GM19328 (cell line): ENCODE results near the gene MYLK2.
"Not testable (repeated sequence)": the region's sequence is repeated elsewhere in the genome, so short reads cannot be mapped to it uniquely, and the experiment has no call there.

Experiments
- ATAC-seq: cut with Tn5 transposase; IDR thresholded peaks from one replicate; pipeline ENCODE4 v1.9.1; 2021; ENCODE audit warnings: mild to moderate bottlenecking, moderate library complexity; ENCODE audit not compliant: unreplicated experiment

The MYLK2 gene

DNA sequence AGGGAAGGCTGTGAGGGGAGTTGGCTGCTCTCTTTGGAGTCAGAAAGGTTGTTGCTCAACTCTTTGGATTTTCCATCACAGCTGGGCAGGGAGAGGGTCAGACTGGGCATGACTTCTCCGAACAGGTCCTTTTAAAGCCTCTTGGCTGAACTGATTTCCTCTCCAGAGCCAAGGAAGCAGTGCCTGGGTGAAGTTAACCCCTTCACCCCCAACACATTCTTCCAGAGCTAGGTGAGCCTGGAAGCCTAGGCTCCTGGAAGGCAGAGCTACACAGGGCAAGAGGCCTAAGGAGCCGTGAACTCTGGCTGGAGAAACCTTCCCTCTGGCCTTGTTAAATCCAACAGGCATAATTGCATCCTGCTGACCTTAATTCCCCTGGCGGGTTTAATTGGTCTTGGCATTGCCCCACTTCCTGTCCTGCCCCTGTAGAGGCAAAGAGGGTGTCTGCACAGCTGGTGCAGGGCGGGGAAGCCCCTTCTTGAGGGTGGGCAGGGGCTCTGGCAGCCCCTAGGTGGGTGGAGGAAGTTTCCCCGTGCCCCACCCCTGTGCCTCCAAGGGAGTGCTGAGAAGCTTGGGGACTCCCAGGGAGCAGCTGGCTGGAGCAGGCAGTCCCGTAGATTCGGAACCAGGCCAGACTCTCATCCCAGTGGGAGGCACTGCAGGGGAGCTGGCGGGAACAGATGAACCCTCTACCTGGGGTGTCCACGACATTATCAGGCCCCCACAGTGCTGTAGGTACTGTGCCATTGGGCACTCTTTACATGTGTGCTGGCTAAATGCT is 3.6 kb upstream of the MYLK2 start:
- no peak for ATAC-seq

DNA sequence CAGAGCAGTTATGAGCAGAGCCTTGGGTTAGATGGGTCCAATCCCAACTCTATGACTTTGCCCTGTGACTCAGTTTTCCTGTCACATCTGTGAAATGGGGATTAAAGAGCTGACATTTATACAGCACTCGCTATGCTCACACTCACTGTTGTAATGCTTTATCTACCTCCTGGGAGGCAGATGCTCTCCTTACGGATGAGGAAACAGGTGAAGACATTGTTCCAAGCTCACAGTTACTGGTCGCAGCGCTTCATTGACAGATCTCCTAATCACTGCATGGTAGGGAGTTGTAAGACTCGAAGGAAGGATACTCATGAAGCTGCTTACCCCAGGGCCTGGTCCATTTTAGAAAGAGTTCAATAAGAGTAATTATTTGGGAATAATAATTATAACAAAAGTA is 2.9 kb upstream of the MYLK2 start:
- no peak for ATAC-seq

DNA sequence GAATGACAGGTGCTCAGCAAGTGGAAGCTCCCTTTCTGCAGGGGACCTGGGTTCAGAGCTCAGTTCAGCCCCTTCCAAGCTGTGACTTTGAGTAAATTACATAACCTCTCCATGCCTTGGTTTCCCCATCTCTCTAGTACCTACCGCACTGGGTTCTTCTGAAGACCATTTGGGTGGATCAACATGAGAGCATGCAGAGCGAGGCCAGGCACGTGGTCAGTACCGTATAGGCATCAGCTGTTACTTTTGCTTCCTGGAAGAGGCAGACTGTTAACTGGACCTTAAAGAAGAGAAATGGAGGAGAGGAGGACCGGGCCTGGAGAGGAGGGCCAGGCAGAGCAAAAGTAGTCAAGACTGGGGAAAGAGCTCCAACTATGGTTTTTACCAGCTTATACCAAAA is 1.7 kb upstream of the MYLK2 start:
- ATAC-seq, result no peak

DNA sequence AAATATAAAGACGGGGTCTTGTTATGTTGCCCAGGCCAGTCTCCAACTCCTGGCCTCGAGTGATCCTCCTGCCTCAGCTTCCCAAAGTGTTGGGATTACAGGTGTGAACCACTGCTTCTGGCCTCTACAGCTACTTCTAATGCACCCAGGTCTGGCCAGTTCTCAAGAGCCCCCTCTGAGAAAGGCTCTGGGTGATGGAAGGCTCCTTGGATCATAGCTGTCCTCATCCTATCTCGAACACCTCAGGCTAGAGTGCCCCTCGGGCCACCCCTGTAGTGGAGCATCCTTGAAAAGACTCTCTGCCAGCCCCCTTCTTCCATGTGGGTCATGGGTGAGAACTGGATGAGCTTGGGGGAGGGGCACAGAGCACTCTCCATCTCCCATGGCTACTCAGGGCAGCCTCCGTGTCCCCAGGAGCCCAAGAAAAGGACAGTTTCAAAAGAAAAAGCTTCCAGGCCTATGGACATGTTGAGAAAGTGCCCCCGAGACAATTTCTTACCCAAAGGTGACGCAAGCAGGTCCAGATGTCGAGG is 714 bp upstream of the MYLK2 start:
- no peak for ATAC-seq

DNA sequence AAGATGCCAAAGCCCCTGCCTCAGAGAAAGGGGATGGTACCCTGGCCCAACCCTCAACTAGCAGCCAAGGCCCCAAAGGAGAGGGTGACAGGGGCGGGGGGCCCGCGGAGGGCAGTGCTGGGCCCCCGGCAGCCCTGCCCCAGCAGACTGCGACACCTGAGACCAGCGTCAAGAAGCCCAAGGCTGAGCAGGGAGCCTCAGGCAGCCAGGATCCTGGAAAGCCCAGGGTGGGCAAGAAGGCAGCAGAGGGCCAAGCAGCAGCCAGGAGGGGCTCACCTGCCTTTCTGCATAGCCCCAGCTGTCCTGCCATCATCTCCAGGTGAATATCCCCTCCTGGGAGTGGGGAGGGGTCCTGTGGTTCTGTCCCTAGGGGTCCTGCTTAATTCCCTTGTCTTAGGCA is 1.1 kb downstream of the MYLK2 start:
- no peak for ATAC-seq

DNA sequence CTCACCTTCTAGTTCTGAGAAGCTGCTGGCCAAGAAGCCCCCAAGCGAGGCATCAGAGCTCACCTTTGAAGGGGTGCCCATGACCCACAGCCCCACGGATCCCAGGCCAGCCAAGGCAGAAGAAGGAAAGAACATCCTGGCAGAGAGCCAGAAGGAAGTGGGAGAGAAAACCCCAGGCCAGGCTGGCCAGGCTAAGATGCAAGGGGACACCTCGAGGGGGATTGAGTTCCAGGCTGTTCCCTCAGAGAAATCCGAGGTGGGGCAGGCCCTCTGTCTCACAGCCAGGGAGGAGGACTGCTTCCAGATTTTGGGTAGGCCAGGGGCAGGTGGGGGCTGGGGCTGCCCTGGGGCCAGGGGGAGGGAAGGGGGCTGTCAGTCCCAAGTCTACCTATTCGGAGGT is 2.3 kb downstream of the MYLK2 start:
- no peak for ATAC-seq

DNA sequence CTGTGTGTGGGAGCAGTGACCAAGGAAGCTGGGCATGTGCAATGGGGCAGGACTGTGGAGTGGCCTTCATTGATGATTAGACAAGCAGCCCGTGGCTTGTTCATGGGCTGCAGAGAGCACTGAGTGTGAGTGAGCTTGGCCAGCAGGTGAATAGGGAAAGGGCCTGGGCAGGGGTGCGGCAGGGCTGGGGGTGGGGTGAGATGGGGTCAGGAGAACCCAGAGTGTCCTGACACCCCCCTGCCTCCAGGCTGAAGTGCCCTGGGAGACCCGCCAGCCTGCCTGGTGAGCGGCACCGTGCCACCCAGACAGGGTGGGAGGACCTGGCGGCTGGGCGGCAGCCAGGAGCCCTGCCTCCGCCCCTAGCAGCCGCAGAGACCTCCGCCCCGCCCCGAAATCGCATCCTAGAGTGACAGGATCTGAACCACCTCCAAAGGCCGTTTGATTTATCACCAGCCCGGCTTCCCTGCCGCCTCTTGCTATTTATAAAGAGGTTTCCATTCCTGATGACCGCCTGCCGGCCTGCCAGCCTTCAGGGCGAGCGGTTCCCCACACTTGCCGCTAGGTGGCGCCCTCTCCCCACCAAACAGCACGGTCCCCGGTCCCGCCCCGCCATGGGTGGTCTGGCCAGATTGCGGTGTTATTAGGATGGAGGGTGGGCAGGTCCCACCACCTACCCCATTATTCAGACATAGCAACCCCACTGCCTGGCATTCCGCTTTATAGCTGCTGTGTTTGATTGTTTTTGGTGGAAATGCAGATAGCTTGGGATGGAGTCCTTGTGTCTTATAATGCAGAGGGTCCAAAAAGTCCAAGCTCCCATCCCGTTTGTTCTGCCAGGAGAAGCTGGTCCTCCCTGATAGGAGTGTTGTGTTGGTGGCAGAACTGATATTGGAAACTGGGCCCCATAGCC is 3.5 kb downstream of the MYLK2 start:
- no peak for ATAC-seq

DNA sequence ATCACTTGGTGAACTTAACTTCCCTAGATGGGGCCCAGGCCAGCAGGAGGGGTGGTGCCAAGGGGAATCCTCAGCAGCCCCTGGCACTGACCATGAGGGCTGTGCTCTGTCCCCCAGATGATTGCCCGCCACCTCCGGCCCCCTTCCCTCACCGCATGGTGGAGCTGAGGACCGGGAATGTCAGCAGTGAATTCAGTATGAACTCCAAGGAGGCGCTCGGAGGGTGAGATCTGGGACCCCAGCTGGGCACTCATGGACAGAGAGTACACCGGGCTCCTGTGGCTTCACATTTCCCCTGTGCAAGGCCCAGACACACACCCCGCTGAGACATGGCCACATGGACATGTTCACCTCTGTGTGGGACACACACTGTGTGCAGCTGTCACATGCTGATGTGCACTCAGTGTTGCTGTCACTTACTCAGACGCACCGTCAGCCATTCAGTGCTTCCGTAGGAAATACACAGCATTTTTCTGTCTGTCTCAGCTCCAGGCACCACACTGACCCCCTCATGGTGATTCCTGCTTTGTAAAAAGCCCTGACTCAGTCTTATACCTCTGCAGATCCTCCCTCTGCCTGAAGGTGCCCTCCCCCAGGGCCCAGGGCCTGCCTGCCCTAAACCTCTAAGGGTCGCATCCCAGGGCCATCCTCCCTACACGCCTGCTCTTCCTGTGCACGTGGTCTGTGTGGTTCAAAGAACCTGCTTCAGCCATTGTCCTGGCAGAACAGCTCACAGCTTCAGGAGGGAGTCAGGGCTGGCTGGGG is 4.4 kb downstream of the MYLK2 start:
- ATAC-seq, result no peak

DNA sequence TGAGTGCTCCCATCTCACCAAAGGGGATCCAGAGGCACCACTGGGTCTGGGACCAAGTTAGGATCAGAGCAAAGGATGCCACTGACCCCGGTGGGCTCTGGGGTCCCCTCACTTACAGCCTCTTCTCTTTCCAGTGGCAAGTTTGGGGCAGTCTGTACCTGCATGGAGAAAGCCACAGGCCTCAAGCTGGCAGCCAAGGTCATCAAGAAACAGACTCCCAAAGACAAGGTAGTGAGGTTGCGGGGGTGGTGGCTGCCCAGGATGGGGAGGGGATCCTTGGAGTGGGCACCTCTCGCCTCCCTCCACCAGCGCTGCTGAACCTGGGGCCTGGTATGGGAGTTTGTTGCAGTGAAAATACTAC is 4.9 kb downstream of the MYLK2 start:
- no peak for ATAC-seq

DNA sequence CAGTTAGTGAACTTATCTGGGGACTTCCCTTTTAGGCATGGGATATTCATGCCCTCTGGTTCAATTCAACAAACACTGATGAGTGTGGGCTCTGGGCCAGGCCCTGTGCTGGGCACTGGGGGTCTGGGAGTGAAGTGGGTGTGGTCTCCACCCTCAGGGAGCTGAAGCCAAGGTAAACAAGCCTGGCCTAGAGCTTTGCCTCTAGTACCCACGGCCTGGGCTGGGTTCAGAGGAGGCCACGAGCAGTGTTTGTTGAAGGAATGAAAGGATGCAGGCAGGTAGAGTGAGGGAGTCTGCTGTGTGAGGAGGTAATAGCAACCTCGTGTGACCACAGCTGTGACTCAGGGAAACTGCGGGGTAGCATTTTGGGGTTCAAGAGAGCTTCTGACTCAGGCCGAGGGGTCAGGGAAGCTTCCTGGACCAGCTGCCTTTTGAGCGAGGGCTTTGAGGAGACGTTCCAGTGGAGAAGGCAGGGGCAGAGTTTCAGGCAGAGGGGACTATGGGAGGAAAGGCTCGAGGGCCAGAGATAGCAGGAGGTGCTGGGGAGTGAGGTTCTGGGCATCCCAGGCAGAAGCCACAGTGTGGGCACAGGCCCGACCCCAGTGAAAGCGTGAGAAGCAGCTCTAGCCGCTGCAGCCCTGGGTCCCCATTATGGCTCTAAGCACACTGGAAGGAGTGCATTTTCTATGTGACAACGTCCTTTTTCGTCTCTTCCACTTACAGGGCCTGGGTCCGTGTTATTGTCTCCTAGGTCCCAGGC is 5.6 kb downstream of the MYLK2 start:
- no peak for ATAC-seq

DNA sequence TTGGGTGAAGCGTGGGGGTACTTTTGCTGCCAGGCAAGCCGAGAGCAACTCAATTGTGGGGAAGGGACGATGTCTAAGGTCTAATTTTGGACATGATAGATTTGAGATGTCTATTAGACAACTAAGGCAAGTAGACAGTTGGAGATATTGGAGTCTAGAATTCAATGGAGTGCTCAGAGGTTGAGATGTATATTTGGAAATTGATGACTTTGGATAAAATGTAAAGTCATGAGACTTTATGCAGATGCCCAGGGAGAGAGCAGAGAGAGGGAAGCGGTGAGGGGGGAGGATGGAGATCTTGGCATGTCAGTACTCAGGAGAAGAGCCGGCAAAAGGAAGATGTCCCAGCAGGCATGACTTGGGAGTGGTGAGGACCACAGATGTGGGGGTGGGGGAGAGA is 6.9 kb downstream of the MYLK2 start:
- no peak for ATAC-seq

DNA sequence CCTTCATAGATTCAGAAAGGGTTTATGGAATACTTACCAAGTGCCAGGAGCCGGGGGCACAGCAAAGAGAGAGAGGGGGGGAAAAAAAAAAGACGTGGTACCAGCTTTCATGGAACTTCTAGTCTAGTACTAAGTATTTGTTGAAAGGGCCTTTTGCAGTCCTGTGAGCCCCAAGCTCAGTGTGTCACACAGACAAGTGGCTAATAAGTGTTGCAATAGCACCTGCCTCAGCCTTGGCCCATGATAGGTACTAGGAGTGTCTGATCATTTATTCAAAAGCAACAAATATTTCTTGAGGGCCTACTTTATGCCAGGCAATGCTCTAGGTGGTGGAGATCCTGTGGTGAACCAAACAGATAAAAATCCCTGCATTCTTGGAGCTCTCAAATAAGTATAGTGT is 7.9 kb downstream of the MYLK2 start:
- ATAC-seq, result no peak

DNA sequence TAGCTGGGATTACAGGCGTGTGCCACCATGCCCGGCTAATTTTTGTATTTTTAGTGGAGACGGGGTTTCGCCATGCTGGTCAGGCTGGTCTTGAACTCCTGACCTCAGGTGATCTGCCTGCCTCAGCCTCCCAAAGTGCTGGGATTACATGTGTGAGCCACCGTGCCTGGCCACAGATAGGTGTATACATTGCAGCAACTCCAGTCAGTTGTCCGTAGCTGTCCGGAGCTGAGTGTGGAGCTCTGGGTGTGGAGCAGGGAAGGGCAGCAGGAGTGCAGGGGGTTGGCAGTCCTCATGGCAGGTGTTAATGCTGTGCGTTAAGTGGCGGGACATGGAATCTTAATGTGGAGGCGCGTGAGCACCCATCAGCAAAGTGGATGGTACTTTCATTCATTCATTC is 8.9 kb downstream of the MYLK2 start:
- not testable (repeated sequence) for ATAC-seq

DNA sequence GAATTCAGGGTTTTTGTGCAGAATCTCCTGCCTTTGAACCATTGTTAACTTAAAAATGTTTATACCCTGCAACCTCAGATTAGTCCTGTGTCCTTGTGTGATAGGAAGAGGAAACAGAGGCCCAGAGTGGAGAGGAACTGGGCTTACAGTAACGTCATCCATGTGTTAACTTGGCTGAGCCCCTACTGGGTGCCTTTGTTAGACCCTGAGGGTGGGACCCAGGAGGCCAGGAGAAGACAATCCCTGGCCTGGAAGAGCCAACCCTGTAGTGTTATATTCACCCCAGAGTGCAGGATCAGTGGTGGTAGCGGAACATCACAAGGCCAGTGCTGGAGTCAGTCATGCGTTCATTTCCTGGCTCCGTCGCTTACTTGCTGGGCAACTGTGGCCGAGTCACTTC is 10.6 kb downstream of the MYLK2 start:
- ATAC-seq, result no peak

DNA sequence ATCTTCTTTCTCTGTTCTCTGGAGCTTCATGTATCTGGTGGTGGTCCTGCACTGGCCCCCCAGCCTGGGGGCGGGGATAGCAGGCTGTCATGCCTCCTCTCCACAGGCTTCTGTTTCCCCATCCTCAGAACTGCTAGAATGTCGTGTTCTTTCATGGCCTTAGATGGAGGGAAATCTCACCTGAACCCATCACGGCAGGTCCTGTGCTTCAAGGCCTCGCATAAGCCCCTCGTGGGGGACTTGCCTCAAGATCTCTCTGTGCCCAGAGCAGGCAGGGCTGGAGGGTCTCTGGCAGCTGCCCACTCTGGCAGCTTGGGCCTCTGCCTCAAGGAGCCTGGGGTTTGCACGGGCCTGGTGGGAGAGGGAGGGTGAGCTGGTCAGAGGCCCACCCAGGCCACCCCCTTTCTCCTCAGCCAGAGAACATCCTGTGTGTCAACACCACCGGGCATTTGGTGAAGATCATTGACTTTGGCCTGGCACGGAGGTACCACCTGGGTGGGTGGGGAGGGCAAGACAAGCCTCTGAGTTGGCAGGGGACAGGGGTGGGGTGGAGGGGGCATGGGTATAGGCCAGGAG is 11.3 kb downstream of the MYLK2 start:
- ATAC-seq, result no peak

DNA sequence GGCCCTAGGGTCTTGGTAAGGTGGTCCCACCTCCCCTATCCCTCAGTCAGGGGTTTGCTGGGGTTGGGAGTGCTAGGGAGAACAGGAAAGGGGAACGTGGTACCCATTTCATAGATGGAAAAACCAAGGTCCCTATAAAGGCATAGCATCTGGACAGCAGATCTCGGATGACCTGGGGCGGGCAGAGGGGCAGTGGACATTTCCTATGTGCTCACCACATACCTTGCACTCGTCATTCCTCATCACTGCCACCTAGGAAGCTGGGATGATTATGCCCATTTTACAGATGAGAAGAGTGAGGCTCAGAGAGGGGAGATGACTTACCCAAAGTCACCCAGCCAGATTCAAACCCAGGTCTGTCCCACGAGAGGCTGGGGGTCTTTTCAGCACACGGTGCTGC is 12.1 kb downstream of the MYLK2 start:
- ATAC-seq, result no peak

DNA sequence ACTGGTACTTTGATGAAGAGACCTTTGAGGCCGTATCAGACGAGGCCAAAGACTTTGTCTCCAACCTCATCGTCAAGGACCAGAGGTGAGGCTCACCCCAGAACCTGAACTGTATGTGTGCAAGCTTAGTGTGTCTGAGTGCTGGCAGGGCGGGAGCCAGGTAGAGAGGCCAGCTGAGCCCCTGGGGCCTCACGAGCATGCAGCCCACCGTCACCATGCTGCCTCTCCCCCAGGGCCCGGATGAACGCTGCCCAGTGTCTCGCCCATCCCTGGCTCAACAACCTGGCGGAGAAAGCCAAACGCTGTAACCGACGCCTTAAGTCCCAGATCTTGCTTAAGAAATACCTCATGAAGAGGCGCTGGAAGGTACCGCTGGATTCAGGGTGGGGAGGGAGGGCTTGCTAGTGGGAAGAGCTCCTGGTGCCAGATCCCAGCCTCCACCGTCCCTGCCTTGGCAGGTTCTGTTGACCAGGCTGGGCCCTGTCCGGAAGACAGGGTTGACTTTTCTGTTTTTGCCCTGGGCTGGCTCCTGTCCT is 12.7 kb downstream of the MYLK2 start:
- ATAC-seq, result no peak

DNA sequence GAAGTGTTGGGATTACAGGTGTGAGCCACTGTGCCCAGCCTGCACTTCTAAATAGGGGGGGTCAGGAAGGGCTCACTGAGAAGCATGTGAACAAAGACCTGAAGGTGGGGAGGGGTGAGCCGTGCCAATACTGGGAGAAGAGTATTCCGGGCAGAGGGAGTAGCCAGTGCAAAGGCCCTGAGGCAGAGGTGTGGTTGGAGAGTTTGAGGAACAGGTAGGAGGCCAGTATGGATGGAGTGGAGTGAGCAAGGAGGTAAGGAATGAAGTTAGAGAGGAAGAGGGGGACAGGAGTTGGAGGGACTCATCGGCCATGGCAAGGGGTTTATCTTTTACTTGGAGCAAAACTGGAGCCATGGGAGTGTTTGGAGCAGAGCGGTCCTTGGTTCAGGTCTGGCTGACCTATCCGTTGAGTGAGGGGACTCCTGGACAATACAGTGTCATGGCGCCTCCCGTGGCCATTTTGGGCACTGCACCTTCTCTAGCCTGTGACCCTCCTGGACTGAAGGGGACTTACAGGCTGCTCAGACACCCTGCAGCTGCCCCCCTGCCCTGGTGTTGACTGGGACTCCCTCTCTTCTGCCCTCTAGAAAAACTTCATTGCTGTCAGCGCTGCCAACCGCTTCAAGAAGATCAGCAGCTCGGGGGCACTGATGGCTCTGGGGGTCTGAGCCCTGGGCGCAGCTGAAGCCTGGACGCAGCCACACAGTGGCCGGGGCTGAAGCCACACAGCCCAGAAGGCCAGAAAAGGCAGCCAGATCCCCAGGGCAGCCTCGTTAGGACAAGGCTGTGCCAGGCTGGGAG is 14.2 kb downstream of the MYLK2 start:
- no peak for ATAC-seq

DNA sequence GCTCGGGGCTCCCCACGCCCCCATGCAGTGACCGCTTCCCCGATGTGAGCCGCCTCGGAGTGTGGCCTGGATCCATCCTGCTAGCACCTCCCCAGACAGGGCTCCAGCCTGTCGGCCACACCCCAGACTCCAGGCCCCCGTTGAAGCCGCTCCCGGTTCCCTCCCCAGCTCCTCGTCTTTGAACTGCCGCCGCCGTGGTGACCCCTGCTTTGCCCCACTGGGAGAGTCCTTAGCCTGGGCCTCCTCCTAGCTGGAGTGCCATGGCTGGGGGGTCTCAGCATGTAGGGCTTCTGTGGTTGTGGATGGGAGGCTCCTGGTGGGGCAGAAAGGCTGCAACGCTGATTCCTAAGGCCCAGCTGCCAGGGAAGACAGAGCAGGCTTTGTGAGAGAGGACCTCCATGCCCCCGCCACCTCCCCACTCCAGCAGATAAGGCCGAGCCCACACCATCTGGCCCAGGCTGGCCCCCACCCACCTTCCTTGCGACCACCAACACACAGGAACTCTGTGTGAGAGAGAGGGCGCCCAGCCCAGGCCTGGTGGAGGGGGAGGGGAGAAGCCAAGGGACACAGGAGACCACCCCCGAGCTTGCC is 14.9 kb downstream of the MYLK2 start:
- ATAC-seq, result no peak
